CD14-positive monocyte (primary cell): ENCODE results near the gene THG1L. TPM values are rescaled to one million over a fixed set of nuclear protein-coding genes. Genes with fewer than 3 reads are reported as not detected.

ENCODE experiments used
- DNase-seq, 3 donors: peaks; one replicate each; pipeline ENCODE4 v3.0.0-alpha.2; 2011 to 2022
- H2AFZ ChIP-seq: 2 replicates; pipeline ENCODE4 v1.6.0; 2012; ENCODE audit warnings: mild to moderate bottlenecking, low read depth, low read length, inconsistent platforms; ENCODE audit not compliant: insufficient read depth, poor library complexity, severe bottlenecking
- H3K27ac ChIP-seq, 2 donors: 1 replicate in 1 of 2; 2 replicates in 1 of 2; pipeline ENCODE4 v1.5.1; 2012 to 2013; ENCODE audit warnings: low read length in 2 of 2, control low read depth in 1 of 2, inconsistent platforms in 1 of 2, low read depth in 1 of 2, mild to moderate bottlenecking in 1 of 2
- H3K27me3 ChIP-seq, 2 donors: one replicate each; pipeline versions ENCODE4 v1.6.0 to v1.6.1; 2011 to 2013; ENCODE audit warnings: low read length in 2 of 2; ENCODE audit not compliant: control insufficient read depth in 2 of 2, insufficient read depth in 2 of 2
- H3K36me3 ChIP-seq, 2 donors: replicated peaks in 1 of 2; 1 replicate in 1 of 2; 2 replicates in 1 of 2; pipeline versions ENCODE4 v1.5.1 to v1.6.1; 2012 to 2013; ENCODE audit warnings: low read length in 2 of 2, control low read depth in 1 of 2, inconsistent platforms in 1 of 2, mild to moderate bottlenecking in 1 of 2; ENCODE audit not compliant: insufficient read depth in 2 of 2, control insufficient read depth in 1 of 2
- H3K4me1 ChIP-seq, 2 donors: 1 replicate in 1 of 2; 2 replicates in 1 of 2; pipeline versions ENCODE4 v1.5.1 to v1.6.1; 2012 to 2013; ENCODE audit warnings: low read length in 2 of 2, control low read depth in 1 of 2, inconsistent platforms in 1 of 2, mild to moderate bottlenecking in 1 of 2, moderate library complexity in 1 of 2; ENCODE audit not compliant: insufficient read depth in 2 of 2, control insufficient read depth in 1 of 2
- H3K4me2 ChIP-seq: replicated peaks from 2 replicates; pipeline ENCODE3; 2012; ENCODE audit warnings: low read length, moderate library complexity, mild to moderate bottlenecking; ENCODE audit not compliant: poor library complexity, severe bottlenecking; ENCODE audit errors: extremely low read depth
- H3K4me3 ChIP-seq, 3 experiments: fragments of 200-600 bp in 1 of 3; sonication (generic) in 1 of 3; replicated peaks in 1 of 3; 1 replicate in 2 of 3; 2 replicates in 1 of 3; pipeline ENCODE4 v1.5.1; 2011 to 2013; ENCODE audit warnings: low read length in 3 of 3, mild to moderate bottlenecking in 3 of 3, control low read depth in 2 of 3, low read depth in 2 of 3, inconsistent platforms in 1 of 3, moderate library complexity in 1 of 3
- H3K79me2 ChIP-seq: 2 replicates; pipeline ENCODE4 v1.6.0; 2012; ENCODE audit warnings: mild to moderate bottlenecking, control low read depth, inconsistent platforms, low read length, moderate library complexity; ENCODE audit not compliant: insufficient read depth
- H3K9ac ChIP-seq: 2 replicates; pipeline ENCODE4 v1.6.0; 2017; ENCODE audit warnings: low read length, mild to moderate bottlenecking; ENCODE audit not compliant: insufficient read depth, poor library complexity, severe bottlenecking
- H3K9me3 ChIP-seq, 2 donors: replicated peaks in 1 of 2; 1 replicate in 1 of 2; 2 replicates in 1 of 2; pipeline versions ENCODE4 v1.5.1 to v1.6.1; 2012 to 2013; ENCODE audit warnings: low read length in 2 of 2, control low read depth in 1 of 2; ENCODE audit not compliant: control insufficient read depth in 1 of 2, insufficient read depth in 1 of 2
- H4K20me1 ChIP-seq: 2 replicates; pipeline ENCODE4 v1.6.0; 2012; ENCODE audit warnings: mild to moderate bottlenecking, low read length, control low read depth, moderate library complexity; ENCODE audit not compliant: insufficient read depth
- H3K27ac Mint-ChIP-seq, 7 donors: one replicate each; pipeline ENCODE4 v1.8.0; 2020; ENCODE audit warnings: mild to moderate bottlenecking in 7 of 7, mixed read lengths in 7 of 7, moderate library complexity in 6 of 7, inconsistent platforms in 2 of 7
- H3K27me3 Mint-ChIP-seq, 3 donors: one replicate each; pipeline ENCODE4 v1.8.0; 2021 to 2022; ENCODE audit warnings: low read depth in 3 of 3, mild to moderate bottlenecking in 3 of 3, mixed read lengths in 3 of 3, moderate library complexity in 3 of 3, inconsistent platforms in 1 of 3
- H3K36me3 Mint-ChIP-seq, 2 donors: one replicate each; pipeline ENCODE4 v1.8.0; 2020; ENCODE audit warnings: mixed read lengths in 2 of 2, inconsistent platforms in 1 of 2, mild to moderate bottlenecking in 1 of 2
- H3K4me1 Mint-ChIP-seq: one replicate; pipeline ENCODE4 v1.8.0; 2020; ENCODE audit warnings: mild to moderate bottlenecking, mixed read lengths
- H3K4me3 Mint-ChIP-seq, 2 donors: one replicate each; pipeline ENCODE4 v1.8.0; 2020; ENCODE audit warnings: mild to moderate bottlenecking in 2 of 2, mixed read lengths in 2 of 2, moderate library complexity in 1 of 2
- H3K9me3 Mint-ChIP-seq, 7 donors: one replicate each; pipeline ENCODE4 v1.8.0; 2020 to 2022; ENCODE audit warnings: mixed read lengths in 7 of 7, mild to moderate bottlenecking in 6 of 7, moderate library complexity in 6 of 7, inconsistent platforms in 2 of 7
- WGBS: methylation state at CpG from one replicate; pipeline ENCODE4 v1.1.5; 2013; ENCODE audit warnings: missing lambda C conversion rate; ENCODE audit not compliant: insufficient coverage; 5-methylcytosine and 5-hydroxymethylcytosine counted together
- intact Hi-C, 2 donors: fragments of 100-400 bp; cut with micrococcal nuclease; formaldehyde crosslinking; loops; one replicate each; pipeline versions ENCODE4 v1.15.0 to v1.15.1; 2023
- polyA plus RNA-seq, 3 donors: library from polyadenylated mRNA; depleted of rRNA in 1 of 3; unstranded in 2 of 3; stranded (reverse) in 1 of 3; fragments of 300-500 nt in 2 of 3; fragments of >200 nt in 1 of 3; fragmentation: Illumina TruSeq in 2 of 3; gene quantifications; 1 replicate in 2 of 3; 2 replicates in 1 of 3; pipeline ENCODE4 v1.2.3, GENCODE V29; 2012 to 2021
- TF ChIP-seq, protein P1 (sequence below): fragments of 200-600 bp; IDR thresholded peaks from one replicate; pipeline ENCODE4 v1.8.0; 2022; ENCODE audit warnings: antibody characterized with exemption, mild to moderate bottlenecking

THG1L gene
- polyA plus RNA-seq, 3 donors = 7.6 to 12.2 (median 7.6) TPM

DNA sequence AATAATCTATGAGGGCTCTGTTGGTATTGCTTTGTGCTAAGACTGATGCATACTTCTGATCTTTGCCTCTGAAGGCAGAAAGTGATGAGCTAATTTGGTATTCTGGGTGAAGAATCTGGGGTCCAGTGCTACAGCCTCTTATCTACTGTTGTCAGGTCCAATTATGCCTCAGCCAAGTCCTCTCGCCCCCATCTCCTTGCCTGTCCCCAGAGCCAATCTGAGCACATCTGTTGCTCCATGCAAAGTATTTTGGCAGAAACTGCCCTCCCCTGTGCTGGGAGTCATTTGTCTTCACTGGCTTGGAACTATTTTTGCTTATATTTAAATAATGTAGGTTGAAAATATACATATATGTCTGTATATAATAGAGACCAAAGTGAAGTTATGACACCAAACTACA, 35.7 kb downstream of the THG1L start:
- intact Hi-C loops = loop anchor here in 1 of 2 donors (10.0 kb wide), 1 partner anchor 1368 kb away; no protein-coding TSS in a partner anchor
- H3K4me3 ChIP-seq = no peak overlapping the region
- H3K27me3 ChIP-seq = no peaks in the 10 kb centered on the region
- no peak for DNase-seq
- H3K4me1 ChIP-seq = no peaks in the 10 kb centered on the region
- H3K27me3 Mint-ChIP-seq = peaks cover 0 to 1% (median 0%) of the 10 kb centered on the region in 3 donors
- H3K36me3 Mint-ChIP-seq = no peaks in the 10 kb centered on the region
- H3K4me3 Mint-ChIP-seq = no peak overlapping the region
- H3K79me2 ChIP-seq = no peaks in the 10 kb centered on the region
- no peaks in the 10 kb centered on the region for H4K20me1 ChIP-seq
- H3K4me1 Mint-ChIP-seq = peaks cover 9% of the 10 kb centered on the region
- WGBS = no CpG with 5 or more reads among the region's 1 CpG
- TF ChIP-seq, protein P1, sequence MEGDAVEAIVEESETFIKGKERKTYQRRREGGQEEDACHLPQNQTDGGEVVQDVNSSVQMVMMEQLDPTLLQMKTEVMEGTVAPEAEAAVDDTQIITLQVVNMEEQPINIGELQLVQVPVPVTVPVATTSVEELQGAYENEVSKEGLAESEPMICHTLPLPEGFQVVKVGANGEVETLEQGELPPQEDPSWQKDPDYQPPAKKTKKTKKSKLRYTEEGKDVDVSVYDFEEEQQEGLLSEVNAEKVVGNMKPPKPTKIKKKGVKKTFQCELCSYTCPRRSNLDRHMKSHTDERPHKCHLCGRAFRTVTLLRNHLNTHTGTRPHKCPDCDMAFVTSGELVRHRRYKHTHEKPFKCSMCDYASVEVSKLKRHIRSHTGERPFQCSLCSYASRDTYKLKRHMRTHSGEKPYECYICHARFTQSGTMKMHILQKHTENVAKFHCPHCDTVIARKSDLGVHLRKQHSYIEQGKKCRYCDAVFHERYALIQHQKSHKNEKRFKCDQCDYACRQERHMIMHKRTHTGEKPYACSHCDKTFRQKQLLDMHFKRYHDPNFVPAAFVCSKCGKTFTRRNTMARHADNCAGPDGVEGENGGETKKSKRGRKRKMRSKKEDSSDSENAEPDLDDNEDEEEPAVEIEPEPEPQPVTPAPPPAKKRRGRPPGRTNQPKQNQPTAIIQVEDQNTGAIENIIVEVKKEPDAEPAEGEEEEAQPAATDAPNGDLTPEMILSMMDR = no peak
- no peak overlapping the region for H3K9ac ChIP-seq
- H3K9me3 Mint-ChIP-seq = peaks cover 0 to 4% (median 0%) of the 10 kb centered on the region in 7 donors
- H3K36me3 ChIP-seq = no peaks in the 10 kb centered on the region
- no peak overlapping the region for H3K27ac ChIP-seq
- no peak overlapping the region for H3K4me2 ChIP-seq
- H3K27ac Mint-ChIP-seq = no peak overlapping the region
- no peaks in the 10 kb centered on the region for H3K9me3 ChIP-seq
- no peak overlapping the region for H2AFZ ChIP-seq

GRCh38 chr5:157767689-157768088, 36.5 kb downstream of the THG1L start:
- intact Hi-C loops = loop anchor here in 1 of 2 donors (10.0 kb wide), 1 partner anchor 1367 kb away; no protein-coding TSS in a partner anchor
- WGBS = 77% methylated on average over 3 of the region's 3 CpGs
- no peaks in the 10 kb centered on the region for H3K36me3 Mint-ChIP-seq

More at GRCh38 chr5:157767689-157768088, 36.5 kb downstream of the THG1L start:
- Histone ChIP-seq H3K79me2 (no peaks in the 10 kb centered on the region), H3K27me3 (no peaks in the 10 kb centered on the region), H3K4me2 (no peak overlapping the region), H3K36me3 (no peaks in the 10 kb centered on the region), H3K9ac (no peak overlapping the region), H3K4me3 (no peak overlapping the region), H3K9me3 (no peaks in the 10 kb centered on the region), H4K20me1 (no peaks in the 10 kb centered on the region), H3K4me1 (no peaks in the 10 kb centered on the region), H3K27ac (no peak overlapping the region), H2AFZ (no peak overlapping the region)
- H3K4me3 Mint-ChIP-seq = no peak overlapping the region
- H3K27ac Mint-ChIP-seq = no peak overlapping the region
- peaks cover 0 to 1% (median 0%) of the 10 kb centered on the region in 3 donors for H3K27me3 Mint-ChIP-seq
- H3K4me1 Mint-ChIP-seq = peaks cover 9% of the 10 kb centered on the region
- TF ChIP-seq, protein P1 = no peak
- DNase-seq = no peak
- H3K9me3 Mint-ChIP-seq = peaks cover 0 to 4% (median 0%) of the 10 kb centered on the region in 7 donors
